ENCODE data around the gene NSMF. TPM values are rescaled to one million over a fixed set of nuclear protein-coding genes. Genes with fewer than 3 reads are reported as not detected.

NSMF gene
- total and polyA plus RNA-seq, 2 of the 4 experiments (the other 2 are of a cell fraction): 7.7 to 40.9 TPM

DNA sequence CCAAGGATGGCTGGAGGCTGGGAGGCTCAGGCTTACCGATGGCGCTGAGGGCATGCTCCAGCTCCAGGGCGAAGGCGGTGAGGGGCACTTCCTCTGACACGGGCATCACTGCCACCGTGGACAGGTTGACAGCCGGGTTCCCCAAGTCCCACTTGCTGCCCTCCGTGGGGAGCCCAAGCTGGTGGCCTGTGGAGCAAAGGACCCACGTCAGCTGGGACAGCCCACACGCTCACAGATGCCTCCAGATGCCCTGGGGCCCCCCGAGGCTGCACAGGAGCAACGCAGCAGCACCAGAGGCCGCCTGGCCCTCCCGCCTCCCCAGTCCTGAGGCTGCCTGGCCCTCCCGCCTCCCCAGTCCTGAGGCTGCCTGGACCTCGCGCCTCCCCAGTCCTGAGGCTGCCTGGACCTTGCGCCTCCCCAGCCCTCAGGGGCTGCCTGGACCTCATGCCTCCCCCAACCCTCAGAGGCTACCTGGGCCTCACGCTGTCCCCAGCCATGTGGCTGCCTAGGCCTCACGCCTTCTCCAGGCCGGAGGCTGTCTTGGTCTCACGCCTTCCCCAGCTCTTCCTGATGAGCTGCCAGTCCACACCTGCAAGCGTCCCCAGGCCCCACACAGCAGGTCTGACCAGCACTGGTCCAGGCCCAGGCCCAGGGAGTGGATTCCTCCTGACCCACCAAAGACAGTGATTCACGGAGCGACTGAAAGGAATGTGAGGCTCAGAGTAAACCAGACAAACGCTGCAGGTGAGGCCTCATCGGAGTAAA, 25.6 kb upstream of the NSMF start:
- no peak overlapping the region for H4K5ac ChIP-seq (ENCODE audit: low read depth, low read length)
- H3K36me3 ChIP-seq (ENCODE audit: control insufficient read depth, insufficient read depth, low read length): no peaks in the 10 kb centered on the region
- no peak overlapping the region for H3K23ac ChIP-seq (ENCODE audit: low read depth, low read length)
- H3K4ac ChIP-seq (ENCODE audit: low read depth, low read length): no peak overlapping the region
- peaks cover 6% of the 10 kb centered on the region; the same call in 1 of the 2 replicates for H4K20me1 ChIP-seq (ENCODE audit: insufficient read depth, low read length)
- H3K56ac ChIP-seq (ENCODE audit: extremely low read depth, insufficient read depth, low read length): no peak overlapping the region
- dilution Hi-C loops (cut with HindIII; ENCODE audit: low sequenced_read_pairs, unreplicated experiment) (no loop called here), in situ Hi-C loops (cut with MboI; ENCODE audit: low sequenced_read_pairs) (no loop called here), intact Hi-C loops (cut with micrococcal nuclease) (no loop called here)
- H2AK9ac ChIP-seq (replicated peaks; ENCODE audit: low read depth, low read length, poor library complexity): no peak overlapping the region
- no peaks in the 10 kb centered on the region for H3K79me1 ChIP-seq (ENCODE audit: low read depth in 1 of 2, low read length in 2 of 2)
- H3K4me1 ChIP-seq (ENCODE audit: control insufficient read depth, insufficient read depth, low read length): peaks cover 6% of the 10 kb centered on the region
- no peak overlapping the region for H4K8ac ChIP-seq (ENCODE audit: low read depth in 2 of 2, low read length in 2 of 2)
- ChIA-PET POLR2A (ENCODE audit: unreplicated experiment) (no interaction called here), CTCF (no interaction called here)
- no peak overlapping the region for H3K18ac ChIP-seq (ENCODE audit: low read depth, low read length)
- H2BK20ac ChIP-seq (ENCODE audit: low read depth, low read length): no peak overlapping the region
- no peak overlapping the region for H2BK120ac ChIP-seq (ENCODE audit: low read depth, low read length)
- H2BK5ac ChIP-seq (ENCODE audit: low read depth, low read length, poor library complexity, severe bottlenecking): no peak overlapping the region
- H3K27ac ChIP-seq (ENCODE audit: insufficient read depth, low read length): no peak overlapping the region
- no peak overlapping the region for H2AK5ac ChIP-seq (ENCODE audit: low read depth, low read length)
- no peak overlapping the region for H2AFZ ChIP-seq (replicated peaks; ENCODE audit: low read length, poor library complexity)
- no peak for ATAC-seq (ENCODE audit: low read depth)
- BruUV-seq (replicated peaks): no TSS peak
- H3K9me1 ChIP-seq (ENCODE audit: insufficient read depth, low read length): peaks cover 6% of the 10 kb centered on the region
- H3K27me3 ChIP-seq (ENCODE audit: control insufficient read depth, insufficient read depth, low read length): peaks cover 28% of the 10 kb centered on the region
- H4K91ac ChIP-seq (ENCODE audit: insufficient read depth, low read depth, low read length): no peak overlapping the region
- H3K4me3 ChIP-seq (ENCODE audit: insufficient read depth, low read depth, low read length): no peak overlapping the region
- no peak overlapping the region for H2BK15ac ChIP-seq (ENCODE audit: low read depth, low read length)
- 87% methylated on average over 16 of the region's 27 CpGs; no CpG with 5 or more reads in 1 of the 2 experiments for WGBS, 2 experiments (ENCODE audit: extremely low coverage in 2 of 2, insufficient read length in 1 of 2)
- no peak overlapping the region for H3K4me2 ChIP-seq (ENCODE audit: low read depth, low read length)
- no peak for TF ChIP-seq CHD1 (IDR thresholded peaks at IDR 0.05; ENCODE audit: low read depth, low read length)
- no peak for TF ChIP-seq FOS (IDR thresholded peaks at IDR 0.05; ENCODE audit: low read depth, low read length)
- no peak for TF ChIP-seq BHLHE40 (IDR thresholded peaks at IDR 0.05; ENCODE audit: low read depth, low read length)
- TF ChIP-seq CEBPB (IDR thresholded peaks at IDR 0.05; ENCODE audit: low read depth, low read length): no peak
- no peak for TF ChIP-seq SMC3 (IDR thresholded peaks at IDR 0.05; ENCODE audit: low read depth, low read length)
- no peak for TF ChIP-seq RCOR1 (IDR thresholded peaks at IDR 0.05; ENCODE audit: insufficient replicate concordance, low read length)
- no peak for TF ChIP-seq MAZ (IDR thresholded peaks at IDR 0.05; ENCODE audit: borderline replicate concordance, low read depth, low read length)
- TF ChIP-seq, protein P1, sequence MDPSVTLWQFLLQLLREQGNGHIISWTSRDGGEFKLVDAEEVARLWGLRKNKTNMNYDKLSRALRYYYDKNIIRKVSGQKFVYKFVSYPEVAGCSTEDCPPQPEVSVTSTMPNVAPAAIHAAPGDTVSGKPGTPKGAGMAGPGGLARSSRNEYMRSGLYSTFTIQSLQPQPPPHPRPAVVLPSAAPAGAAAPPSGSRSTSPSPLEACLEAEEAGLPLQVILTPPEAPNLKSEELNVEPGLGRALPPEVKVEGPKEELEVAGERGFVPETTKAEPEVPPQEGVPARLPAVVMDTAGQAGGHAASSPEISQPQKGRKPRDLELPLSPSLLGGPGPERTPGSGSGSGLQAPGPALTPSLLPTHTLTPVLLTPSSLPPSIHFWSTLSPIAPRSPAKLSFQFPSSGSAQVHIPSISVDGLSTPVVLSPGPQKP (IDR thresholded peaks at IDR 0.05; ENCODE audit: borderline replicate concordance, low read depth, low read length): no peak
- TF ChIP-seq, protein P2, sequence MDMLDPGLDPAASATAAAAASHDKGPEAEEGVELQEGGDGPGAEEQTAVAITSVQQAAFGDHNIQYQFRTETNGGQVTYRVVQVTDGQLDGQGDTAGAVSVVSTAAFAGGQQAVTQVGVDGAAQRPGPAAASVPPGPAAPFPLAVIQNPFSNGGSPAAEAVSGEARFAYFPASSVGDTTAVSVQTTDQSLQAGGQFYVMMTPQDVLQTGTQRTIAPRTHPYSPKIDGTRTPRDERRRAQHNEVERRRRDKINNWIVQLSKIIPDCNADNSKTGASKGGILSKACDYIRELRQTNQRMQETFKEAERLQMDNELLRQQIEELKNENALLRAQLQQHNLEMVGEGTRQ (IDR thresholded peaks at IDR 0.05; ENCODE audit: low read depth, low read length): no peak
- no peak for TF ChIP-seq NFE2L2 (IDR thresholded peaks at IDR 0.05; ENCODE audit: low read depth, low read length)
- no peak for TF ChIP-seq RAD21 (IDR thresholded peaks at IDR 0.05; ENCODE audit: low read length)
- no peak for TF ChIP-seq POLR2A (IDR thresholded peaks at IDR 0.05; ENCODE audit: low read depth, low read length)
- no peak for TF ChIP-seq MXI1 (IDR thresholded peaks at IDR 0.05; ENCODE audit: borderline replicate concordance, low read depth, low read length)
- TF ChIP-seq, protein P3, sequence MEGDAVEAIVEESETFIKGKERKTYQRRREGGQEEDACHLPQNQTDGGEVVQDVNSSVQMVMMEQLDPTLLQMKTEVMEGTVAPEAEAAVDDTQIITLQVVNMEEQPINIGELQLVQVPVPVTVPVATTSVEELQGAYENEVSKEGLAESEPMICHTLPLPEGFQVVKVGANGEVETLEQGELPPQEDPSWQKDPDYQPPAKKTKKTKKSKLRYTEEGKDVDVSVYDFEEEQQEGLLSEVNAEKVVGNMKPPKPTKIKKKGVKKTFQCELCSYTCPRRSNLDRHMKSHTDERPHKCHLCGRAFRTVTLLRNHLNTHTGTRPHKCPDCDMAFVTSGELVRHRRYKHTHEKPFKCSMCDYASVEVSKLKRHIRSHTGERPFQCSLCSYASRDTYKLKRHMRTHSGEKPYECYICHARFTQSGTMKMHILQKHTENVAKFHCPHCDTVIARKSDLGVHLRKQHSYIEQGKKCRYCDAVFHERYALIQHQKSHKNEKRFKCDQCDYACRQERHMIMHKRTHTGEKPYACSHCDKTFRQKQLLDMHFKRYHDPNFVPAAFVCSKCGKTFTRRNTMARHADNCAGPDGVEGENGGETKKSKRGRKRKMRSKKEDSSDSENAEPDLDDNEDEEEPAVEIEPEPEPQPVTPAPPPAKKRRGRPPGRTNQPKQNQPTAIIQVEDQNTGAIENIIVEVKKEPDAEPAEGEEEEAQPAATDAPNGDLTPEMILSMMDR (conservative IDR thresholded peaks at IDR 0.05; ENCODE audit: low read depth, low read length): no peak
- no peak for TF ChIP-seq MAFK (IDR thresholded peaks at IDR 0.05; ENCODE audit: low read depth, low read length)
- TF ChIP-seq RFX5 (IDR thresholded peaks at IDR 0.05; ENCODE audit: low read depth, low read length): no peak
- DNase-seq: no peak
- no peaks in the 10 kb centered on the region for H3K9me3 ChIP-seq (ENCODE audit: control insufficient read depth, insufficient read depth, low read length)
- no peak overlapping the region for H3K9ac ChIP-seq (ENCODE audit: low read depth, low read length)
- no peak overlapping the region for H3K14ac ChIP-seq (replicated peaks; ENCODE audit: low read depth, low read length)

Measured in IMR-90 (cell line).